HG02938 (cell line): Measurements from ENCODE around the gene PGLYRP3.

ENCODE experiments used
- ATAC-seq: cut with Tn5 transposase; IDR thresholded peaks from one replicate; pipeline ENCODE4 v1.9.1; 2021; ENCODE audit warnings: mild to moderate bottlenecking, moderate library complexity; ENCODE audit not compliant: unreplicated experiment

PGLYRP3 gene

GRCh38 chr1:153312570-153313186 lies at the start of gene PGLYRP3:
PGLYRP3 (minus strand) TSS chr1:153312952; CDS start chr1:153310665, 2,287 bp downstream.
- no peak for ATAC-seq

DNA sequence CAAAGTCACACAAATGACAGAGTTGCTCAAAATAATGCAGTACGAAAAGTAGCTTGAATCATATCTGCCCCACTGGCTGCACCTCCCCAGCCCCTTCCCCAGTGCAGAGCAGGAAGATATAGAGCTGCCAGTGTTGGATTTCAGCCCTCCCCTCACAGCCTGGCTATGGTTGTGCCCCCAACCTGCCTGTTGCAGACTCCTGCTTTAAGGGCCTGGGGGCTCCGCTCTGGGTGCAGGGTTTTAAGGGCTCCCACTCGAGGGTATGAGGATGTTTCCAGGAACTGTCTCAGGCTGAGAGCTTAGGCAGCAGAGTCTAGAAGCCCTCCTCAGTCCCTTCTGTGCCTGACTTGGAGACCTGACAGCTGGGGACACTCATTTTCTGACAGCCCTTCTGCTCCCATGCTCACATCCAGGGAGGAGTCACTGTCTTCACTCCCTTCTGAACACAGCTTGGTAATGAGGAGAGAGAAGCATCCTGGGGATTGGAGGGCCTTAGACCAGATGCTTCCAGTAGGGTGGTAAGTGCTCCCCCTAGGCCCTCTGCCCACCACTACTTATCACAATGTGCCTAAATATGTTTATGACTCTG lies 49.5 kb upstream of the PGLYRP3 start:
- no peak for ATAC-seq

DNA sequence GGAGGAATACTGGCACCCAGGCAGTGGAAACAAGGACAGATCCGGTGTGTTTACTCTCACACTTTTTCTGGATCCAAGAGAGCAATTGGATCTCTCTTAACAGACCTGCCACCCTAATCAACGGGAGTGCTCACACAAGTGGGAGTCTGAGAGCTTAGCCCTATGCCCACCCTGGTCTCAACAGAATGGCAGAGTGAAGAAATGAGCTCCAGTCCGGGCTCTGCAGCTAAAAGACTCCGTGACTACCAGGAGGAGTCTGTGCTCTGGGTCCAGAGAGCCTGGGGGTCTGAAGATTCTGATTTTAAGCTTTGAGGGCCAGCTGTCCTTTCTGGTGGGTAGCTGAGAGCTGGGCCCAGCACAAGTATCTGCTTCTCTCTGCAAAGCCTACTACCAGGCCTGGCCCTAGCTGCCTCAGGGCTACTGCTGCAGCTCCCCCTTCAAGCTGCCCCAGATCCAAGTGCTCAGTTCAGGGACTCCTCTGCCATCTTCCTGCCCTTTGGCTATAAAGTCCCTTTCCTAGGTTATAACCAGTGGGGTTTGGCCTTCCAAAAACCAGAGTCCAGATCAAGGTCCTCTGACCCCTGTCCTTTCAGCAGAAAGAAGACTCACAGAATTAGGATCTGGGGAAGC lies 48.8 kb upstream of the PGLYRP3 start:
- ATAC-seq, result no peak

DNA sequence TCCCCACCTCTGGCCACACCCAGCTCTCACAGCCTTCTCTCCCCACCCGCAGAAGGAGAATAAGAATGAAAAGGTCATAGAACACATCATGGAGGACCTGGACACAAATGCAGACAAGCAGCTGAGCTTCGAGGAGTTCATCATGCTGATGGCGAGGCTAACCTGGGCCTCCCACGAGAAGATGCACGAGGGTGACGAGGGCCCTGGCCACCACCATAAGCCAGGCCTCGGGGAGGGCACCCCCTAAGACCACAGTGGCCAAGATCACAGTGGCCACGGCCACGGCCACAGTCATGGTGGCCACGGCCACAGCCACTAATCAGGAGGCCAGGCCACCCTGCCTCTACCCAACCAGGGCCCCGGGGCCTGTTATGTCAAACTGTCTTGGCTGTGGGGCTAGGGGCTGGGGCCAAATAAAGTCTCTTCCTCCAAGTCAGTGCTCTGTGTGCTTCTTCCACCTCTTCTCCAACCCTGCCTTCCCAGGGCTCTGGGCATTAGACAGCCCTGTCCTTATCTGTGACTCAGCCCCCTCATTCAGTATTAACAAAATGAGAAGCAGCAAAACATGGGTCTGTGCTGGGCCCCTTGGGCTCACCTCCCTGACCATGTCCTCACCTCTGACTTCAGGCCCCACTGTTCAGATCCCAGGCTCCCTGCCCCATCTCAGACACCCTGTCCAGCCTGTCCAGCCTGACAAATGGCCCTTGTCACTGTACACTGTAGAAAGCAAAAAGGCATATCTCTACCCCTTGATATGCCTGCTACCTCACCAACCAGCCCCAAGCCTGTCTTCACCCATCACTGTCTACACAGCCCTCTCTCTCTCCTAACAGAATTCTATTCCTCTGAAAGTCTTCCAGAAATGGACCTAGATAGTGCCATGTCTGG lies 48.1 kb upstream of the PGLYRP3 start:
- ATAC-seq, result no peak

GRCh38 chr1:153360190-153360589 lies 47.4 kb upstream of the PGLYRP3 start:
- ATAC-seq, result no peak

GRCh38 chr1:153359241-153359640 lies 46.5 kb upstream of the PGLYRP3 start:
- ATAC-seq, result no peak

GRCh38 chr1:153358691-153358975 lies 45.9 kb upstream of the PGLYRP3 start:
- no peak for ATAC-seq

- no peak for ATAC-seq
These were observed 45.3 kb upstream of the PGLYRP3 start, which contains the start of gene S100A9 for GRCh38 chr1:153357853-153358690. S100A9 (plus strand) TSS chr1:153357854; CDS start chr1:153358284, 430 bp downstream.

DNA sequence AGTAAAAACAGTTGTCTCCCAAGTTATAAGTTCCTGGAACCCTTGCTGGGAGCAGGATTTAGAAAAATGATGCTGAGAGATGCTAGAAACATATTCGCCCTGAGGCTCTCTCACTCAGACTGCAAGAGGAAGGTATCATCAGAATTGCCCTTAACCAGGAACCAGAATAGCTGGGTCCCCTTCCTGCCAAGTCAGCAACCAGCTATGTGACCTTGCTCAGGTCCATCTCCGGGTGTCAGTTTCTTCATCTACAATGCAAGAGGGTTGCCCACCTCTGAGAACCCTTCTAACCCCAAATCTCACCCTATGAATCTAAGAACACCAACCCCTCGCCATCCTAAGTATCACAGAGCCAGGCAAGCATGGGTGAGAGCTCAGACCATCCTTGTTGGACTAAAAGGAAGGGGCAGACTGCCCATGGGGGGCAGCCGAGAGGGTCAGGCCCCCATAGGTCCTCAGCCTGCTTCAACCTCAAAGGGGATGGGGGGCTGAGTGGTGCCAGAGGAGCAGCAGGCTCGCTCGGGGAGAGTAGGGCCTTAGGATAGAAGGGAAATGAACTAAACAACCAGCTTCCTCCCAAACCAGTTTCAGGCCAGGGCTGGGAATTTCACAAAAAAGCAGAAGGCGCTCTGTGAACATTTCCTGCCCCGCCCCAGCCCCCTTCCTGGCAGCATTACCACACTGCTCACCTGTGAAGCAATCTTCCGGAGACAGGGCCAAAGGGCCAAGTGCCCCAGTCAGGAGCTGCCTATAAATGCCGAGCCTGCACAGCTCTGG lies 44.5 kb upstream of the PGLYRP3 start:
- ATAC-seq, result no peak

- no peak for ATAC-seq
These were observed 43.8 kb upstream of the PGLYRP3 start for GRCh38 chr1:153356392-153357075.

GRCh38 chr1:153355445-153356071 lies 42.8 kb upstream of the PGLYRP3 start:
- no peak for ATAC-seq

- no peak for ATAC-seq
These were observed 41.9 kb upstream of the PGLYRP3 start for GRCh38 chr1:153354515-153355193.

DNA sequence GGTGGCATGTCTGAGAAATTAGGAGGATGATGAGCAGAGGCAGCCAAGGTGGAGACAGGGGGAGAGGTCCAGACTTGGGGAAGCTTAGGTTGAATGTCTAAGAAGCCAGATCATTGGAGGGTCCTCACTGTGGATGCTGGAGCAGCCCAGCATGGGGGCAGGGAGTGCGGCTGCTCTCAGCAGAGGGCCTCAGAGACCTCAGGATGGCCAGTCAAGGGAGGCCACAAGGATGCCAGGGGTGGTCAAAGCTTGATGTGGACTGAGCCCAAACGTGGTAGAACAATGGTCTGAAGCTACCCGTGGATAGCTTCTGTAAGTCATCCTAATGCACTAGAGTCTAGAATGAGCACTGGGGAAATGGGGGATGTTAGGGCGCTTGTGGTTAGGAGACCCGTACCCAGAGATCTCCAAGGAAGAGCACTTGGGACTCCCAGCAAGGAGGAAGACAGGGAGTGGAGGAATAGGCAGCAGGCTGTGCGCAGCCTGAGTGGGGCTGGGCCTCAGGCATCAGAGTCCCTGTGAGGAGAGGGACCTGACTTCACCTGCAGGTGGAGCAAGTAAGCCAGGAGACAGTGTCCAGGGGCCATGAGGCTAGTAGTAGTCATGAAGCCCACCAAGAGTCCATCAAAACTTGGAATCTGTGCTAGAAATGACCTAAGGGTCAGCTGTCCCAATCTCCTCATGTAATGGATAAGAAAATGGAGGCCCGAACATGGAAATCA lies 40.6 kb upstream of the PGLYRP3 start:
- no peak for ATAC-seq

DNA sequence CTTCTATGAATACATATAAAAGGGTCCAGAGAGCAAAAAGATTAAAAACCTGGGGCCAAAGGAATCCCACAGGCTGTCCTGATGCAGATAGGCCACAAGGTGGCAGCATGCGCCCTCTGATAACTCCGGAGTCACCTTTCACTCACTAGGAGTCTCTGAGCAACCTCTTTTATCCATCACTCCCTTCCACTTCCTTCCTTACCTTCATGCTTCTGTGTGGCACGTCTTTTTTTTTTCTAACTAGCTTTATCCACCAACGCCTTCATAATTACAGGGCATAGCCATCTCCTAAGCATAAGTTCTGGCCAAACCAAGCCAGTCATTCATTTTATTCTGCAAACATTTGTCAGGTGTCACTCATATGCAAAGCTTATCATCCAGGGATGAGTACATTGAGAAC lies 39.8 kb upstream of the PGLYRP3 start:
- ATAC-seq, result no peak

GRCh38 chr1:153350321-153350957 lies 37.7 kb upstream of the PGLYRP3 start:
- ATAC-seq, result no peak

DNA sequence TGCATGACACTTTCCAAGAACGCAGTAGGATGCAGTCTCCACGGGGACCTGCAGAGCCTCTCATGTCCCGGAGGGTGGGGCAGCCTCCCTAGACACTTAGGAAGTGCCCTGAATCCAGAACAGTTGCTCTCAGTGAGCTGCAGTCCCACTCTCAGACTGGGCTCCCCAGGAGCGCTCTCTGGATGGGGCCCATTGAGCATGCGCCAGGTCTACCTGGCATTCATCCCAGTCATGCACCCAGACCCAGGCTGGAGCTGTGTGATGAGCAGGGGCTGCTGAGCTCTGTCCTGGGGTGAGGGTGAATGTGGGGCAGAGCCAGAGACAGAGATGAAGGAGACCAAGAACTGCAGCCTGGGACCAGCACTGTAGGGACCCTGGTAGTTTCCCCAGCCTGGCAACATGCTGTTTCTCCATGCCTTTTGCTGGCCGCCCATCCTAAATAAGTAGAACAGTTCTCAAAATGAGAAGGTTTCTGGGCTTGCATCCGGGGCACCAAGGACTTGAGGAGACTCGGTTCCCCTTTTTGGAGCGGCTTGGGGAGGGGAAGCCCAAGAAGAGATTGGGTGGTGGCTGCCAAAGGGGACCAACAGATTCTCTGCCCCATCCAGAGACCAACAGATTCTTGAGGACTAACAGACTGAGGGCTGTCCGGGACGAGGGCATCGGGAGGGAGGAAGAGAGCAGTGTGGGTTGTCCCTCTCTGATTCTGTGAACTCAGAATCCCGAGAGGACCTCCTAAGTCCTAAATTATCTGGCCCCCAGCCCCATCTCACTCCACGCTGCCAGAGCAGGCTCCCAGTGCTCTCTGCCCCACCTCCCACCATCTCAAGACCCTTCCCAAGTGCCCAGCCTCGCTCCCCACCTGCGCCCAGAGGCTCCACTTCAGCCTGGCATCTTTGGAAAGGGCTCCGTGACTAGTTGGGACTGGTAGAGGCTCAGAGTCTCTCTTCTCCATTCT lies 36.9 kb upstream of the PGLYRP3 start:
- ATAC-seq, result no peak
